ENCODE data around the gene CCDC190.

- TF ChIP-seq CTCF (IDR thresholded peaks at IDR 0.05) (no peak), POLR2A (IDR thresholded peaks at IDR 0.05) (no peak)
Measured at GRCh38 chr1:162905174-162906158, 44.5 kb upstream of the CCDC190 start.
